Common myeloid progenitor, CD34-positive (primary cell): Measurements from ENCODE around the gene MYL3.
A peak's percentile ranks its signal among the peaks of the same experiment; 100 is the strongest.

Experiments used
- CTCF ChIA-PET: fragments of 350-600 bp; sonication (Branson Sonifier 250); formaldehyde crosslinking; loops from one replicate; lab custom pipeline; 2021; ENCODE audit warnings: antibody characterized with exemption; lab: Charles Lee
- POLR2A ChIA-PET: fragments of 350-600 bp; sonication (Branson Sonifier 250); formaldehyde crosslinking; loops from one replicate; lab custom pipeline; 2021; ENCODE audit warnings: antibody characterized with exemption; lab: Charles Lee
- DNase-seq, 3 donors: peaks; one replicate each; pipeline versions ENCODE4 v3.0.0 to v3.0.0-alpha.2; 2013
- H3K27ac ChIP-seq, 2 experiments: 1 replicate in 1 of 2; 2 replicates in 1 of 2; pipeline ENCODE4 v1.7.0; 2013; ENCODE audit warnings: inconsistent platforms in 2 of 2, low read length in 2 of 2, mild to moderate bottlenecking in 2 of 2, low read depth in 1 of 2, moderate library complexity in 1 of 2; ENCODE audit not compliant: severe bottlenecking in 2 of 2, insufficient read depth in 1 of 2, poor library complexity in 1 of 2
- H3K27me3 ChIP-seq, 5 experiments: replicated peaks in 2 of 5; 1 replicate in 3 of 5; 2 replicates in 2 of 5; pipeline versions ENCODE4 v1.6.1 to v1.7.0; 2013; ENCODE audit warnings: low read length in 4 of 5, mild to moderate bottlenecking in 2 of 5, moderate library complexity in 2 of 5, inconsistent platforms in 1 of 5; ENCODE audit not compliant: insufficient read depth in 5 of 5, control insufficient read depth in 4 of 5
- H3K36me3 ChIP-seq, 4 experiments: 1 replicate in 2 of 4; 2 replicates in 2 of 4; pipeline versions ENCODE4 v1.6.1 to v1.7.0; 2013; ENCODE audit warnings: low read length in 3 of 4, control low read depth in 1 of 4, mild to moderate bottlenecking in 1 of 4; ENCODE audit not compliant: control insufficient read depth in 4 of 4, insufficient read depth in 4 of 4
- H3K4me1 ChIP-seq, 4 experiments: 1 replicate in 3 of 4; 2 replicates in 1 of 4; pipeline versions ENCODE4 v1.6.1 to v1.7.1; 2013; ENCODE audit warnings: low read length in 3 of 4, mild to moderate bottlenecking in 3 of 4, control low read depth in 1 of 4, inconsistent platforms in 1 of 4, moderate library complexity in 1 of 4; ENCODE audit not compliant: control insufficient read depth in 4 of 4, insufficient read depth in 4 of 4; ENCODE audit errors: control extremely low read depth in 1 of 4
- H3K4me3 ChIP-seq, 7 experiments: 1 replicate in 4 of 7; 2 replicates in 3 of 7; pipeline versions ENCODE4 v1.5.1 to v1.7.0; 2013; ENCODE audit warnings: mild to moderate bottlenecking in 7 of 7, low read length in 6 of 7, moderate library complexity in 6 of 7, inconsistent platforms in 2 of 7, low read depth in 2 of 7, control low read depth in 1 of 7; ENCODE audit not compliant: insufficient read depth in 4 of 7, control insufficient read depth in 1 of 7; ENCODE audit errors: extremely low read depth in 1 of 7
- H3K9me3 ChIP-seq, 5 experiments: 1 replicate in 4 of 5; 2 replicates in 1 of 5; pipeline versions ENCODE4 v1.6.1 to v1.7.1; 2013; ENCODE audit warnings: low read length in 4 of 5, mild to moderate bottlenecking in 2 of 5, inconsistent platforms in 1 of 5, low read depth in 1 of 5, moderate library complexity in 1 of 5; ENCODE audit not compliant: control insufficient read depth in 4 of 5, insufficient read depth in 2 of 5; ENCODE audit errors: control extremely low read depth in 1 of 5
- WGBS: methylation state at CpG from one replicate; pipeline ENCODE4 v1.1.5; 2013; ENCODE audit not compliant: insufficient coverage; 5-methylcytosine and 5-hydroxymethylcytosine counted together

The MYL3 gene

DNA sequence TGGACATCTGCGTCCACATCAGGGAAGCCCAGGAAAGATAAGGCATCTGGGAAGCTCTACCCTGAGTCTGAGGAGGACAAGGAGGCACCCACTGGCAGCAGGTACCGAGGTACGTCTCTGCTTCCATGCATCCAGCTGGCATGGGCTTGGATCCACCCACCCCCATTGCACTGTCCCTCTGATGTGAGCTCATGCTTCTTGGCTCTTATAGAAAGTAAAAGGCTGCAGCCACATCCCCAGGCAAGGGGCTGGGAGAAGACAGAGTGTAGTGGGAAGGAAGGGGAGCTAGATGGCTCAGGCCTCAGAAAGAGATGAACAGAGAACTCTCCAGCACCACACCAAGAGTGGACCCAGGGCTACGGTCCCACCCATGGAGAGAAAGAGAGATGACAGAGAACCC, 32.5 kb upstream of the MYL3 start:
- H3K36me3 ChIP-seq = no peaks in the 10 kb centered on the region
- no peaks in the 10 kb centered on the region for H3K9me3 ChIP-seq
- peaks cover 0 to 23% (median 17%) of the 10 kb centered on the region in 4 experiments for H3K4me1 ChIP-seq
- CTCF ChIA-PET = interaction anchor here (1.0 to 9.0 kb wide), 18 partner anchors 8 to 233 kb away, joined by 3 to 68 read pairs (median 12); partner anchors contain the start of genes MYL3 and PTH1R
- H3K27me3 ChIP-seq = peaks cover 0 to 19% (median 6%) of the 10 kb centered on the region in 5 experiments
- H3K27ac ChIP-seq = no peak overlapping the region
- 100% methylated on average over 4 of the region's 4 CpGs for WGBS
- DNase-seq = no peak
- POLR2A ChIA-PET = no interaction called here
- H3K4me3 ChIP-seq = no peak overlapping the region

DNA sequence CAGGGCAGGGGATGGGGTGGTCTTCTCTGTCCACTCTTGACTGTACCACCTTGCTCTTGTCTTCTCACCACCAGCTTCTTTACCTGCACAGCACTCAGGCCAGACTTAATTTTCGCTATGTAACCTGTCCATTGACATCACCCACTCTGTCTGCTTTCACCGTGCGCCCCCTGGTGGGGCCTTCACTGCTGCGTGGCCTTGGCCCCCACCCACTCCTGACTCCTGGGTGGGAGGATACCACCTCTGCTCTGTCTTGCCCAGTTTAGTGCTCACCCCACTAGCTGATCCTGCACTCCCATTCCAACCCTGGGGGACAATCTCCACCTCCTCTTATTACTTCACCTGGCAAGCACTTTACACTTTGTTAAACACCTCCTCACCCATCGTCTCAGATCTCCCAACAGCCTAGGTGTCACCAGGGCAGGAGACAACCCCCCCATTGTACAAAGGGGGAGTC, 32.0 kb upstream of the MYL3 start:
- CTCF ChIA-PET = interaction anchor here (1.0 to 9.0 kb wide), 18 partner anchors 9 to 232 kb away, joined by 3 to 68 read pairs (median 12); partner anchors contain the start of genes MYL3 and PTH1R
- POLR2A ChIA-PET = no interaction called here
- no peaks in the 10 kb centered on the region for H3K36me3 ChIP-seq
- 23% methylated on average over 5 of the region's 5 CpGs for WGBS
- peaks cover 0 to 28% (median 18%) of the 10 kb centered on the region in 4 experiments for H3K4me1 ChIP-seq
- H3K27me3 ChIP-seq = peaks cover 0 to 19% (median 6%) of the 10 kb centered on the region in 5 experiments
- DNase-seq = peak; percentile 80 to 83 (median 81)
- no peaks in the 10 kb centered on the region for H3K9me3 ChIP-seq
- no peak overlapping the region for H3K27ac ChIP-seq
- H3K4me3 ChIP-seq = no peak overlapping the region

GRCh38 chr3:46894256-46894655, 31.0 kb upstream of the MYL3 start:
- no peak for DNase-seq
- no peak overlapping the region for H3K27ac ChIP-seq
- no peaks in the 10 kb centered on the region for H3K9me3 ChIP-seq
- POLR2A ChIA-PET = no interaction called here
- CTCF ChIA-PET = interaction anchor here (1.0 to 9.0 kb wide), 13 partner anchors 10 to 186 kb away, joined by 3 to 68 read pairs (median 15); partner anchors contain the start of genes MYL3 and PTH1R
- WGBS = 93% methylated on average over 4 of the region's 6 CpGs
- no peaks in the 10 kb centered on the region for H3K36me3 ChIP-seq
- peaks cover 0 to 17% (median 6%) of the 10 kb centered on the region in 5 experiments for H3K27me3 ChIP-seq
- H3K4me1 ChIP-seq = peaks cover 0 to 37% (median 25%) of the 10 kb centered on the region in 4 experiments
- H3K4me3 ChIP-seq = no peak overlapping the region

DNA sequence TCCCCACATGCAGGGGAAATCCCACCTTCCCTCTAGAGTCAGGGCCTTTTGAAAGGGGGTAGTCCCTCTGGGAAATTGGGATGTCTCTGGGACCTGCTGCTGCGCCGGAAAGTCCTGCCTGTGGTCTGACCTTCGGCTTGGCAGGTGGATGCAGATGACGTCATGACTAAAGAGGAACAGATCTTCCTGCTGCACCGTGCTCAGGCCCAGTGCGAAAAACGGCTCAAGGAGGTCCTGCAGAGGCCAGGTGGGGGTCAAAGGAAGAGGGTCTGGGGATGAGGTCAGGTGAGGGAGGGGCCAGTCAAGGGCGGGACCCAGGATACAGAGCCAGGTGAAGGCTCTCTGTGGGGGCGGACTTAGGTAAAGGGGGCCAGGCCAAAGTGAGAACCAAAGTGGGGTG, 30.5 kb upstream of the MYL3 start:
- ChIA-PET POLR2A (no interaction called here), CTCF (interaction anchor here (2.0 to 9.0 kb wide), 10 partner anchors 9 to 185 kb away, joined by 6 to 68 read pairs (median 15); partner anchors contain the start of gene PTH1R)

GRCh38 chr3:46893146-46893748, 30.0 kb upstream of the MYL3 start:
- Histone ChIP-seq H3K9me3 (no peaks in the 10 kb centered on the region), H3K36me3 (no peaks in the 10 kb centered on the region), H3K27ac (no peak overlapping the region), H3K27me3 (peaks cover 0 to 9% (median 6%) of the 10 kb centered on the region in 5 experiments), H3K4me1 (peaks cover 0 to 28% (median 22%) of the 10 kb centered on the region in 4 experiments), H3K4me3 (no peak overlapping the region)
- no peak for DNase-seq
- 100% methylated on average over 3 of the region's 6 CpGs for WGBS
- ChIA-PET POLR2A (no interaction called here), CTCF (interaction anchor here (1.3 to 9.0 kb wide), 9 partner anchors 9 to 185 kb away, joined by 4 to 68 read pairs (median 15); no protein-coding TSS in a partner anchor)

More for the DNA sequence above, 30.5 kb upstream of the MYL3 start:
- whole genome bisulfite sequencing = 85% methylated on average over 8 of the region's 9 CpGs
- Histone ChIP-seq H3K27me3 (peaks cover 0 to 15% (median 6%) of the 10 kb centered on the region in 5 experiments), H3K4me3 (no peak overlapping the region), H3K27ac (no peak overlapping the region), H3K36me3 (no peaks in the 10 kb centered on the region), H3K4me1 (peaks cover 0 to 34% (median 24%) of the 10 kb centered on the region in 4 experiments), H3K9me3 (no peaks in the 10 kb centered on the region)
- DNase-seq = no peak

DNA sequence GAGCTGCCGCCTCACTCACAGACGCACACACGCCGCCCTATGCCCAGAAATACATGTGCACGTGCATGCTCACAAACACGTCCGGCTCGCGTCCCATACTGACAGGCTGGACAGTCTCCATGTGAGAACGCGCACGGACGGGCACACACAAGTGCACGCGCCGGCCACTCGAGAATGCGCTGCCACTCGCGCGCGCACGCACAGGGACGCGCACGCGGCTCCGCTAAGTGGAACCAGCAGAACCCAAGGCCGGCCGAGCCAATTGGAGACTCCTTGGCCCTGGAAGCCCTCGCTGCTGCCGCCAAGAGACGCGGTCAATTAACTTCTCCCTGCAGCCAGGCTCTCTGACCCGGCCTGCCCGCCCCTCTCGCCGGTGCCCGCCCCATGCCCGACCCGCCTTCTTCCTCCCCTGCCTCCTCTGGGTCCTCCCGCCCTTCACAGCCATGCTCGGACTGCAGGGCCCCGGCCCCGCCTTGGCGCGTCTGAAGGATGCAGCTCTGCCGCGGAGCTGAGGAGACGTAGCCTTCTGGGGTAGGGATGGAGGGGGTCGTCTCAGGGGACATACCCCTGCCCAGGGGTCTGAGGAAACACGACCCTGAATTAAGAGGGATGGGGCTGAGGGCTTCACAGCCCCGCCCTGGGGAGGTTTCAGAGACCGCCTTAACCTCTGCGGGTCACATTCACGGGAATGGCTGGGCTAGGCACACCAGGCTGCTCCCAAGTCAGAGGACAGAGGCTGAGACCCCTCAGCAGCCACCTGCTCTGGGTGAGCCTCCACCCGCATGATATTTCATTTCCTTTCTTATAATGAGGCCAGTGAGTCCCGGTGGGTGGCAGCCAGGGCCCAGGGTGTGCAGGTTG, 29.3 kb upstream of the MYL3 start:
- WGBS = 5% methylated on average over 50 of the region's 58 CpGs
- CTCF ChIA-PET = interaction anchor here (1.1 to 9.0 kb wide), 9 partner anchors 8 to 184 kb away, joined by 4 to 68 read pairs (median 17); no protein-coding TSS in a partner anchor

More for the DNA sequence above, 29.3 kb upstream of the MYL3 start:
- Histone ChIP-seq H3K27ac (no peak overlapping the region), H3K9me3 (no peaks in the 10 kb centered on the region), H3K4me1 (peaks cover 0 to 27% (median 21%) of the 10 kb centered on the region in 4 experiments), H3K36me3 (no peaks in the 10 kb centered on the region), H3K27me3 (peaks cover 0 to 2% (median 0%) of the 10 kb centered on the region in 5 experiments), H3K4me3 (peak overlapping the region in 5 of 7 experiments; percentile 39 to 72 (median 57))
- POLR2A ChIA-PET = no interaction called here
- peak; percentile 34 to 54 (median 40) for DNase-seq
